Omental fat pad (tissue), 4 donors: ENCODE data around the gene RETN. TPM values are rescaled to one million over a fixed set of nuclear protein-coding genes. Genes with fewer than 3 reads are reported as not detected.

Experiments
- ATAC-seq: fragments of 150-250 bp; one replicate; pipeline ENCODE4 v1.9.1; 2016; ENCODE audit warnings: mild to moderate bottlenecking, moderate library complexity; ENCODE audit not compliant: low FRiP score
- DNase-seq: peaks from one replicate; pipeline ENCODE4 v3.0.0-alpha.2; 2019; ENCODE audit warnings: low spot score
- total RNA-seq, 4 donors: library from RNA; depleted of rRNA; stranded (reverse); fragments of >200 nt; gene quantifications; one replicate each; pipeline ENCODE4 v1.1.0, GENCODE V29; 2016
- TF ChIP-seq, protein P1 (sequence below), 3 donors: fragments of 450-650 bp; IDR thresholded peaks; one replicate each; pipeline ENCODE4 v1.5.1; 2016 to 2017; ENCODE audit warnings: antibody characterized with exemption in 3 of 3, mild to moderate bottlenecking in 3 of 3, moderate library complexity in 2 of 3

The RETN gene
- total RNA-seq, 4 donors from 2014 or later: 1.6 TPM; not detected in 3

- TF ChIP-seq, protein P1, sequence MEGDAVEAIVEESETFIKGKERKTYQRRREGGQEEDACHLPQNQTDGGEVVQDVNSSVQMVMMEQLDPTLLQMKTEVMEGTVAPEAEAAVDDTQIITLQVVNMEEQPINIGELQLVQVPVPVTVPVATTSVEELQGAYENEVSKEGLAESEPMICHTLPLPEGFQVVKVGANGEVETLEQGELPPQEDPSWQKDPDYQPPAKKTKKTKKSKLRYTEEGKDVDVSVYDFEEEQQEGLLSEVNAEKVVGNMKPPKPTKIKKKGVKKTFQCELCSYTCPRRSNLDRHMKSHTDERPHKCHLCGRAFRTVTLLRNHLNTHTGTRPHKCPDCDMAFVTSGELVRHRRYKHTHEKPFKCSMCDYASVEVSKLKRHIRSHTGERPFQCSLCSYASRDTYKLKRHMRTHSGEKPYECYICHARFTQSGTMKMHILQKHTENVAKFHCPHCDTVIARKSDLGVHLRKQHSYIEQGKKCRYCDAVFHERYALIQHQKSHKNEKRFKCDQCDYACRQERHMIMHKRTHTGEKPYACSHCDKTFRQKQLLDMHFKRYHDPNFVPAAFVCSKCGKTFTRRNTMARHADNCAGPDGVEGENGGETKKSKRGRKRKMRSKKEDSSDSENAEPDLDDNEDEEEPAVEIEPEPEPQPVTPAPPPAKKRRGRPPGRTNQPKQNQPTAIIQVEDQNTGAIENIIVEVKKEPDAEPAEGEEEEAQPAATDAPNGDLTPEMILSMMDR (IDR thresholded peaks at IDR 0.05): peak in 2 of 3 donors; percentile 62 to 77
- peak; percentile 85 for ATAC-seq
- DNase-seq: peak; percentile 70
These were observed 11.9 kb downstream of the RETN start, which contains the start of gene TRAPPC5 for GRCh38 chr19:7680606-7681339. Gene TRAPPC5, plus strand, starts transcription at chr19:7680833. Its CDS starts 1,421 bp downstream, at chr19:7682254.

DNA sequence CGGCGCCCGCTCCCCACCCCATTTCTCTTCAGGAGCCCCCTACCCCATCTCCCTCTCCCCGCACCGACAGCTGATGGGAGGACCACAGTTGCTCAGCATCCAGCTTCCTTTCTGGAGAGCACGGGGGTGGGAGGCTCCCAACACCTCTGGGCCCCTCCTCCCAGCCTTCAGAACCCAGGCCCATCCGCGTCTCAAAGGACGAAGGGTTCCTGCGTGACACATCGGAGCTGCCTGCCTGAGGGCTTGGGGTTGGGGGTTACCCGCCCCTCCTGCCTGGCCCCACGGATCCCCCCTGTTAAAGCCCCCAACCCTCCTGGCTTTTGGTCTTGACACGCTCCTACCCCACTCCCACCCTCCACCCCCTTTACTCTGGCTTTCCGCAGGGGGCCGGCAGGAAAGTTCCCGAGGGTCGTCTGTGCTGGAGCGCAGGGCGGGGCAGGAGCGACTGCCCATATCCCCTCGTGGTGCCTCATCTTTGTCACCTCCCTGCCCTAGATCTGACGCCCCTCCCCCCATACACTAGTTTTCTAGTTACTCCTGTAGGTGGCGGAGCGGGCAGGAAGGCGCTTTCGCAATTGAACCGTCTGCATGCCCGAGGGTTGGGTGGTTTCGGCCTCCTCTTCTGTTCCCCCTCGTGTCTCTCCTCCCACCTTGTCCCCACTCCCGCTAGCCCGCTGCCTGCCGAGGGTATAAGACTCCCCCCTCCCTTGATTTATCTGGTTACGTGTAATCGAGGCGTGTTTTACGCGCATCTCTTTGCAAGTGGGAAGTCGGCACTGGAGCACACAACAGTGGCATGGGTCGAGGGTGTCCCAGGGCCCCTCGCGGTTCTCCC is 12.7 kb downstream of the RETN start:
- TF ChIP-seq, protein P1 (IDR thresholded peaks at IDR 0.05): no peak
- DNase-seq: peak; percentile 79
- ATAC-seq: peak; percentile 66

- TF ChIP-seq, protein P1 (IDR thresholded peaks at IDR 0.05): no peak
- DNase-seq: no peak
- ATAC-seq: no peak
These were observed 13.5 kb downstream of the RETN start for GRCh38 chr19:7682175-7682855.

DNA sequence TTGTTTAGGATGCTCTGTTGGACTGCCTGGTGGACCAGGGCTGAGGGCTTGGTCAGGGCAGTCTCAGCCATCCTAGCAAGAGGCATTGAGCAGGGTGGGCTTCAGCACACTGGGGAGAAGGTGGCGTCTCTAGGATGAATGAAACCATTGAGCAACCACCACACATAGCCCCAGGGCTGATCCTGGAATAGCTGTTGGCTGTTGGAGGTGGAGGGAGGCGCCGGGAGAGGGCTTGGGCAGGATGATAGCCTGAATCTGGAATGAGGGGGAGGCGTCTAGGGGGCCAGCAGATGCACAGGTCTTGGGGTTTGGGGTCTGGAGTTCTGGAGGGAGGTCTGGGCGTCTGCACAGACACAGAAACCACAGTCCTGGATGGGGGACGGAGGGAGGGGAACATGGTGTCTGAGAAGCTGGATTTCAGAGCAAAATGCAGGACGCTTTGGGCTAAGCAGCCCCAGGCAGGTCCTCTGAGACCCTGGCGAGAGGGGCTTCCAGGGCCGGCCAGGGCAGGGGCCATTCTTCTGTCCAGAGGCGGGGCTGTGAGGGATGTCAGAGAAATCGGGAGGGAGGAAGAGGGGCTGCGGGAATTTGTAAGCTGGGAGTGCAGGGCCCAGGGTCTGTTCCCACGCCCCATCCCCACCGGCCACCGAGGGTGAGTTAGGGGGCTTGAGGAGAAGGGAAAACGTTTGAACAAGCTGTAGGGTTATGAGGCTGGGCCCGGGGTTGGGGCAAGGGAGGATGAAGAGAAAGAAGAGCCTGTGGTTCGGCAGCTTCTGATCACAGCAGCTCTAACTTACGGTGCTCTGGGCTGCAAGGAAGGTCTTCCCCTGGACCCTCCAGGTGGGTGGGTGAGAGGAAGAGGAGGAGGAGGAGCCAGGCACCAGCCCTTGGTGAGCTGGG is 16.9 kb downstream of the RETN start:
- TF ChIP-seq, protein P1 (IDR thresholded peaks at IDR 0.05): no peak
- ATAC-seq (no peak), DNase-seq (no peak)

- ATAC-seq (no peak), DNase-seq (no peak)
- TF ChIP-seq, protein P1 (IDR thresholded peaks at IDR 0.05): no peak
These were observed 18.3 kb downstream of the RETN start for GRCh38 chr19:7687177-7687576.

GRCh38 chr19:7689165-7689564 is 20.3 kb downstream of the RETN start:
- DNase-seq: no peak
- TF ChIP-seq, protein P1 (IDR thresholded peaks at IDR 0.05): no peak
- ATAC-seq: no peak
